Omental fat pad (tissue), 4 donors: ENCODE data around the gene MYO19. TPM values are rescaled to one million over a fixed set of nuclear protein-coding genes. Genes with fewer than 3 reads are reported as not detected.

Experiments used
- ATAC-seq: fragments of 150-250 bp; one replicate; pipeline ENCODE4 v1.9.1; 2016; ENCODE audit warnings: mild to moderate bottlenecking, moderate library complexity; ENCODE audit not compliant: low FRiP score
- DNase-seq: peaks from one replicate; pipeline ENCODE4 v3.0.0-alpha.2; 2019; ENCODE audit warnings: low spot score
- total RNA-seq, 4 donors: library from RNA; depleted of rRNA; stranded (reverse); fragments of >200 nt; gene quantifications; one replicate each; pipeline ENCODE4 v1.1.0, GENCODE V29; 2016
- TF ChIP-seq, protein P1 (sequence below), 3 donors: fragments of 450-650 bp; IDR thresholded peaks; one replicate each; pipeline ENCODE4 v1.5.1; 2016 to 2017; ENCODE audit warnings: antibody characterized with exemption in 3 of 3, mild to moderate bottlenecking in 3 of 3, moderate library complexity in 2 of 3

The MYO19 gene, protein sequence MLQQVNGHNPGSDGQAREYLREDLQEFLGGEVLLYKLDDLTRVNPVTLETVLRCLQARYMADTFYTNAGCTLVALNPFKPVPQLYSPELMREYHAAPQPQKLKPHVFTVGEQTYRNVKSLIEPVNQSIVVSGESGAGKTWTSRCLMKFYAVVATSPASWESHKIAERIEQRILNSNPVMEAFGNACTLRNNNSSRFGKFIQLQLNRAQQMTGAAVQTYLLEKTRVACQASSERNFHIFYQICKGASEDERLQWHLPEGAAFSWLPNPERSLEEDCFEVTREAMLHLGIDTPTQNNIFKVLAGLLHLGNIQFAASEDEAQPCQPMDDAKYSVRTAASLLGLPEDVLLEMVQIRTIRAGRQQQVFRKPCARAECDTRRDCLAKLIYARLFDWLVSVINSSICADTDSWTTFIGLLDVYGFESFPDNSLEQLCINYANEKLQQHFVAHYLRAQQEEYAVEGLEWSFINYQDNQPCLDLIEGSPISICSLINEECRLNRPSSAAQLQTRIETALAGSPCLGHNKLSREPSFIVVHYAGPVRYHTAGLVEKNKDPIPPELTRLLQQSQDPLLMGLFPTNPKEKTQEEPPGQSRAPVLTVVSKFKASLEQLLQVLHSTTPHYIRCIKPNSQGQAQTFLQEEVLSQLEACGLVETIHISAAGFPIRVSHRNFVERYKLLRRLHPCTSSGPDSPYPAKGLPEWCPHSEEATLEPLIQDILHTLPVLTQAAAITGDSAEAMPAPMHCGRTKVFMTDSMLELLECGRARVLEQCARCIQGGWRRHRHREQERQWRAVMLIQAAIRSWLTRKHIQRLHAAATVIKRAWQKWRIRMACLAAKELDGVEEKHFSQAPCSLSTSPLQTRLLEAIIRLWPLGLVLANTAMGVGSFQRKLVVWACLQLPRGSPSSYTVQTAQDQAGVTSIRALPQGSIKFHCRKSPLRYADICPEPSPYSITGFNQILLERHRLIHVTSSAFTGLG
- total RNA-seq, result 100 to 1,000 TPM in 1 of 4 donors, 10 to 100 TPM in 3; 25.6 to 103 (median 39.6) TPM

DNA sequence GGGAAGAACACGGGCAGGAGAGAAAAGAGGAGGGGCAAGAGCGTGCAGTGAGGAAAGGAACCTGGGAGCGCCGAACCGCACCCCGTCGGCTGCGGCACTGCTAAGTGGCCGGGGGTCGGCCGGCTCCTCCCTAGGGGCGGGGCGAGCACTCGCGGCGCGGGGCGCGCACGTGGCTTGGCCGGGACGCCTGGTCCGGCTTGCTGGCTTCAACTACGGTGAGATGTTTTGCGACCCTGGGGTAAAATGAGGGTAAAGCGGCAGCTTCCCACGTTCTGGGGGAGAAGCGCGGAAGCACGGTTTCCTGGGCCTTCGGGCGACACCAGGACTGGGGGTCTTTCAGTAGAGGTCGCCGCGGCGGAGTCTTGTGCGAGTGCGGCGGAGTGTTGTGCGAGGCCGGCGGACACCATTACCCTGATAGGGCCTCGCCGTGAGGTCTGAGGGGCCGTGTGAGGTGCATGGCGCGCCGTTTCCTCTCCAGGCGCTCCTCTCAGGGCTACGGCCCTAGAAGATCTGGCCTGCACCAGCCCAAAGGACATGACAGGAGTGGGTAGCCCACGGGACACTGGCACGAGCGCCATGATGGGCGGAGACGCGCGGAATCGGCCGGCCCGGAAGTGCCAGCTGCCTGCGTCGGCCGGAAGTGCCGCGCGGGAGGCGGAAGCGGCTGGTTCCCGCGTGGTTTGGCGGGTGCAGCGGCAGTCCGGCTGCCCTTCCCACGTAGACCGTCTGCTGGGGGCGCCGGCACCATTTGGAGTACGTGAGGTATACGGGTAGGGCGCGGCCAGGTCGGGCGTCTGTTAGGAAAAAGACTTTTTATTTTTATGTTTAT lies at the start of gene MYO19, which contains the start of gene PIGW:
Gene MYO19 (minus strand): TSS at position 29 of the 829 bp plus-strand sequence. CDS start 2,330 bp downstream, outside the sequence.
Gene PIGW (plus strand): TSS at position 148 of the 829 bp plus-strand sequence. CDS start 2,115 bp downstream, outside the sequence.
- peak; percentile 96 for ATAC-seq
- DNase-seq, result peak; percentile 44
- TF ChIP-seq, protein P1, sequence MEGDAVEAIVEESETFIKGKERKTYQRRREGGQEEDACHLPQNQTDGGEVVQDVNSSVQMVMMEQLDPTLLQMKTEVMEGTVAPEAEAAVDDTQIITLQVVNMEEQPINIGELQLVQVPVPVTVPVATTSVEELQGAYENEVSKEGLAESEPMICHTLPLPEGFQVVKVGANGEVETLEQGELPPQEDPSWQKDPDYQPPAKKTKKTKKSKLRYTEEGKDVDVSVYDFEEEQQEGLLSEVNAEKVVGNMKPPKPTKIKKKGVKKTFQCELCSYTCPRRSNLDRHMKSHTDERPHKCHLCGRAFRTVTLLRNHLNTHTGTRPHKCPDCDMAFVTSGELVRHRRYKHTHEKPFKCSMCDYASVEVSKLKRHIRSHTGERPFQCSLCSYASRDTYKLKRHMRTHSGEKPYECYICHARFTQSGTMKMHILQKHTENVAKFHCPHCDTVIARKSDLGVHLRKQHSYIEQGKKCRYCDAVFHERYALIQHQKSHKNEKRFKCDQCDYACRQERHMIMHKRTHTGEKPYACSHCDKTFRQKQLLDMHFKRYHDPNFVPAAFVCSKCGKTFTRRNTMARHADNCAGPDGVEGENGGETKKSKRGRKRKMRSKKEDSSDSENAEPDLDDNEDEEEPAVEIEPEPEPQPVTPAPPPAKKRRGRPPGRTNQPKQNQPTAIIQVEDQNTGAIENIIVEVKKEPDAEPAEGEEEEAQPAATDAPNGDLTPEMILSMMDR (IDR thresholded peaks at IDR 0.05), result no peak

DNA sequence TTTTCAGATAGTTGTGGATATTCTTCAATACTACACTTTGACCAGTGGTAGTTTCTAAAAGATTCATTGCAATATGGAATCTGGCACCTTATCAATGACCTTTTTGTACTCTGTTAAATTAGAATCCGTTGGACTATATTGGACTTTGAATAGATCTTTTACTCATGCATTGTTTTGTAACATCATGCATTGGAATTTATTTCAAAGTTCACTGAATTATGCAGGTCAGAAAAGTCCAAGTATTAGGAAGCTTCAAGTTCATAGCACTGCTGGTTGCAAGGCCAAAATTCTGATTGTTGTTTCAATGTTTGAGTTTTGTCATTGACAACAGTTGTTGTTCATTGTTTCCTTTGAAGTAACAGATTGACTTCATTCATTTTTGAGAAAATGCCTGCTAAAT lies 49.1 kb upstream of the MYO19 start:
- DNase-seq (no peak), ATAC-seq (no peak)
- TF ChIP-seq, protein P1 (IDR thresholded peaks at IDR 0.05), result no peak

DNA sequence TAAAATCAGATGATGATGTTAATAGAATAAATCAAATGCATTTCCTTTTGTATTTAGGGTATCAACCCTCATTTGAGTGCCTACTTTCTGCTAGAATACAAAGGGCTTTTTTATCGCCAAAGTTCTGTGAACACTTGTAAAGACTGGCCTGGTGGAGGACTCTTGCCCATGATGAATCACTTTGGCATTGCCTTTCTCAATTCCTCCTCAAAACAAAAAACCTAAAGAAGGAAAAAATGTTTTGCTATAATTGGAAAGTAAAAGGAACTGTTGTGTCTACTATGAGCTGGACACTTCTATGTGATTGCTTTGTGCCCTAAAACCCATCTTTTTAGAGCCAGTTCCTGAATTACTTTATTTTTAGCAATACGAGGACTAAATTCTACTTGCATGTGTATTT lies 44.0 kb upstream of the MYO19 start:
- ATAC-seq, result no peak
- TF ChIP-seq, protein P1 (IDR thresholded peaks at IDR 0.05), result no peak
- no peak for DNase-seq

DNA sequence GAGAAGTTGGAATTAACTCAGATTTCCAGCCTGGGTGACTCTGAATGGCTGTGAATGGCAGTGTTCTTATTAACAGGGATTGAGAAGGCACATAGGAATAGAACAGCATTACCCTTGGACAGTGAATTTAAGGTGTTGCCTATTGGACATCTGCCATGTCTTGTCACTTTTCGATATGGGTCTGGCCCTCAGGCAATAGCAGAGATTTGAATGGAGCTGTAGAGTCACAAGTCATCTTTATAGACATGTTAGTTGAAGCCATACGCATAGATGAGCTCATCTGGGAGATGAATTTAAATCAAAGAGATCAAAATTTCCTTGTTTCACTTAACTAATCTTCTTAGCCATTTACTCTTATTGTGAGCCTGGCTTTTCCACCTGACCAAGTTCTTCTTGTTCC lies 42.1 kb upstream of the MYO19 start:
- DNase-seq (no peak), ATAC-seq (no peak)
- TF ChIP-seq, protein P1 (IDR thresholded peaks at IDR 0.05), result no peak

DNA sequence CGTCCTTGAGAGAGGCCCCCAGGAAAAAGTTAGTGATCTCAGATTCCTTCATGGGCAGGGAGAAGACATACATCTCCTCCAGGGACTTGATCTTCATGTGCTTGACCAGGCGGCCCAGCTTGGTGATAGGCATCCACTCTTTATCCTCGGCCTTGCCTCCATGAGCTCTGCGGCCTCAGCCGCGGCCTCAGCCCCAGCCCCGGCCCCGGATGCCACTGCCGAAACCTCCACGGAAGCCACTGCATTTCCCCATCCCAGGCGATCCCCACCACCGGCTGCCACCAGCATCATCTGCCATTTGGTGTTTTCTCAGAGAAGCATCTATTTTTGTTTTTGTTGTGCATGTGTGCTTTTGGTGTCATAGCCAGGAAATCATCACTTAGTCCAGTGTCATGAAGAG lies 40.4 kb upstream of the MYO19 start:
- TF ChIP-seq, protein P1 (IDR thresholded peaks at IDR 0.05), result no peak
- ATAC-seq (no peak), DNase-seq (no peak)

DNA sequence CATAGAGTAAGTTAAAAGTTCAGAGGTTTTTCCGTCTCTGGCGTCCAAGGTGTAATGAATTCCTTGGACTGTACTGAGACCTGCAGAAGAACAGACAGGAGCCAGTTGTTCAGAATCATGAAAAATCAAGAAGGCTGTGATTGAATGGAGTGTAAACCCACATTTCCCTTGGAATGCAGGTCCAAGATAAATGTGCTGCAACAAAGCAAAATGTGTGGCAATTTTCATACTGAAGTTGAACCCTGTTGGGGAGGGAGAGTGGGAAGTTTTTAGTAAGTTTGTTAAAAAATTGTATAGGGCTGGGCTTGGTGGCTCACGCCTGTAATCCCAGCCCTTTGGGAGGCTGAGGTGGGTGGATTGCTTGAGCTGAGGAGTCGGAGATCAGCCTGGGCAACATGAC lies 31.4 kb upstream of the MYO19 start:
- ATAC-seq, result no peak
- no peak for DNase-seq
- TF ChIP-seq, protein P1 (IDR thresholded peaks at IDR 0.05), result no peak
